CD4-positive, alpha-beta T cell (primary cell): Measurements from ENCODE around the gene DSE. TPM values are rescaled to one million over a fixed set of nuclear protein-coding genes. Genes with fewer than 3 reads are reported as not detected.

Source experiments
- ATAC-seq: fragments of 200-7000 bp; cut with Tn5 transposase; one replicate; pipeline ENCODE4 v1.10.0; 2022; ENCODE audit warnings: mild to moderate bottlenecking; ENCODE audit not compliant: poor library complexity
- CTCF ChIA-PET: fragments of 350-600 bp; sonication (Branson Sonifier 250); formaldehyde crosslinking; loops from one replicate; lab custom pipeline; 2021; ENCODE audit warnings: antibody characterized with exemption, inconsistent platforms; lab: Charles Lee
- POLR2A ChIA-PET: fragments of 350-600 bp; sonication (Branson Sonifier 250); formaldehyde crosslinking; loops from one replicate; lab custom pipeline; 2021; ENCODE audit warnings: antibody characterized with exemption, inconsistent platforms; lab: Charles Lee
- DNase-seq, 14 experiments: peaks; one replicate each; pipeline ENCODE4 v3.0.0-alpha.2; 2013 to 2020; ENCODE audit warnings: mixed read lengths in 2 of 14
- H3K27ac ChIP-seq, 2 donors: one replicate each; pipeline versions ENCODE4 v1.5.1 to v1.7.0; 2013; ENCODE audit warnings: low read length in 2 of 2, low read depth in 1 of 2, mild to moderate bottlenecking in 1 of 2
- H3K27me3 ChIP-seq, 2 experiments: 1 replicate in 1 of 2; 2 replicates in 1 of 2; pipeline versions ENCODE4 v1.6.1 to v1.7.0; 2013; ENCODE audit warnings: low read length in 2 of 2, control low read depth in 1 of 2, mild to moderate bottlenecking in 1 of 2, moderate library complexity in 1 of 2; ENCODE audit not compliant: insufficient read depth in 2 of 2, control insufficient read depth in 1 of 2
- H3K36me3 ChIP-seq: one replicate; pipeline ENCODE4 v1.6.1; 2013; ENCODE audit warnings: low read length, control low read depth; ENCODE audit not compliant: insufficient read depth
- H3K4me1 ChIP-seq: one replicate; pipeline ENCODE4 v1.6.1; 2013; ENCODE audit warnings: low read length, control low read depth; ENCODE audit not compliant: insufficient read depth
- H3K4me3 ChIP-seq: one replicate; pipeline ENCODE4 v1.5.1; 2013; ENCODE audit warnings: mild to moderate bottlenecking, low read length, moderate library complexity
- H3K9me3 ChIP-seq, 2 experiments: 1 replicate in 1 of 2; 2 replicates in 1 of 2; pipeline versions ENCODE4 v1.6.1 to v1.7.0; 2013; ENCODE audit warnings: low read length in 2 of 2, mild to moderate bottlenecking in 2 of 2, control low read depth in 1 of 2, moderate library complexity in 1 of 2; ENCODE audit not compliant: control insufficient read depth in 1 of 2, insufficient read depth in 1 of 2
- H3K27ac Mint-ChIP-seq: one replicate; pipeline ENCODE4 v1.8.0; 2020; ENCODE audit warnings: mixed read lengths
- H3K27me3 Mint-ChIP-seq: one replicate; pipeline ENCODE4 v1.8.0; 2021; ENCODE audit warnings: mixed read lengths
- H3K36me3 Mint-ChIP-seq: one replicate; pipeline ENCODE4 v1.8.0; 2021; ENCODE audit warnings: low read depth, mixed read lengths
- H3K4me1 Mint-ChIP-seq: one replicate; pipeline ENCODE4 v1.8.0; 2021; ENCODE audit warnings: low read depth, mixed read lengths
- H3K4me3 Mint-ChIP-seq: one replicate; pipeline ENCODE4 v1.8.0; 2020; ENCODE audit warnings: mild to moderate bottlenecking, mixed read lengths
- H3K9me3 Mint-ChIP-seq: one replicate; pipeline ENCODE4 v1.8.0; 2020; ENCODE audit warnings: mixed read lengths
- intact Hi-C, 2 experiments: fragments of 100-400 bp; cut with DNase I in 1 of 2; cut with micrococcal nuclease in 1 of 2; formaldehyde crosslinking; loops; one replicate each; pipeline versions ENCODE4 v1.15.1 to v1.9.0; 2023 to 2025; cut with DNase I, micrococcal nuclease
- total RNA-seq, 174 experiments: library from RNA in 2 of 174; stranded (reverse) in 2 of 174; gene quantifications; one replicate each; pipeline ENCODE4 v1.2.3 and lab custom pipeline; 2021 to 2026
- TF ChIP-seq, protein P1 (sequence below): fragments of 200-600 bp; IDR thresholded peaks from one replicate; pipeline ENCODE4 v1.8.0; 2022; ENCODE audit warnings: antibody characterized with exemption, mild to moderate bottlenecking

The DSE gene
- total RNA-seq, 2 experiments from 2014 or later = 7.5 to 8.0 TPM

DNA sequence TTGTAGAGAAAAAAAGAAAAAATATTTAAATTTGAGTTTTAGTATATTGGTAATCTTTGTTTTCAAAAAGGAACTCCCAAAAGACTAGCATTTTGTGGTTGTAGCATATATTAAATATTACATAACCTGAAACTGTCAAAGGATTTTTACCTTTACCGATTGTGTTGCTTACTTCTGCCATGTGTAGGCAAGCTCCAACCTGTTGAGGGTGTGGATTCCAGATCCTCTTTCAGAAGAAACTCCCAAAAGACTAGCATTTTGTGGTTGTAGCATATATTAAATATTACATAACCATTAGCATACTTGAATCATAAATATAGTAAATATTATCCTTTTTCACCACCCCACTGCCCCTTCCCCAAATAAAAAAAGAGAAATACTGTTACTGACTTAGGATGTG, 3.2 kb downstream of the DSE start:
- Histone ChIP-seq H3K27ac (no peak overlapping the region), H3K36me3 (no peaks in the 10 kb centered on the region), H3K27me3 (peaks cover 0 to 13% of the 10 kb centered on the region in 2 experiments), H3K4me3 (no peak overlapping the region), H3K4me1 (peaks cover 25% of the 10 kb centered on the region), H3K9me3 (no peaks in the 10 kb centered on the region)
- CTCF ChIA-PET = no interaction called here
- DNase-seq = no peak
- intact Hi-C loops = no loop called here
- peaks cover 25% of the 10 kb centered on the region for H3K27me3 Mint-ChIP-seq
- POLR2A ChIA-PET = no interaction called here
- TF ChIP-seq, protein P1, sequence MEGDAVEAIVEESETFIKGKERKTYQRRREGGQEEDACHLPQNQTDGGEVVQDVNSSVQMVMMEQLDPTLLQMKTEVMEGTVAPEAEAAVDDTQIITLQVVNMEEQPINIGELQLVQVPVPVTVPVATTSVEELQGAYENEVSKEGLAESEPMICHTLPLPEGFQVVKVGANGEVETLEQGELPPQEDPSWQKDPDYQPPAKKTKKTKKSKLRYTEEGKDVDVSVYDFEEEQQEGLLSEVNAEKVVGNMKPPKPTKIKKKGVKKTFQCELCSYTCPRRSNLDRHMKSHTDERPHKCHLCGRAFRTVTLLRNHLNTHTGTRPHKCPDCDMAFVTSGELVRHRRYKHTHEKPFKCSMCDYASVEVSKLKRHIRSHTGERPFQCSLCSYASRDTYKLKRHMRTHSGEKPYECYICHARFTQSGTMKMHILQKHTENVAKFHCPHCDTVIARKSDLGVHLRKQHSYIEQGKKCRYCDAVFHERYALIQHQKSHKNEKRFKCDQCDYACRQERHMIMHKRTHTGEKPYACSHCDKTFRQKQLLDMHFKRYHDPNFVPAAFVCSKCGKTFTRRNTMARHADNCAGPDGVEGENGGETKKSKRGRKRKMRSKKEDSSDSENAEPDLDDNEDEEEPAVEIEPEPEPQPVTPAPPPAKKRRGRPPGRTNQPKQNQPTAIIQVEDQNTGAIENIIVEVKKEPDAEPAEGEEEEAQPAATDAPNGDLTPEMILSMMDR = no peak
- no peaks in the 10 kb centered on the region for H3K9me3 Mint-ChIP-seq
- no peak for ATAC-seq
- peaks cover 13% of the 10 kb centered on the region for H3K4me1 Mint-ChIP-seq
- H3K27ac Mint-ChIP-seq = no peak overlapping the region
- no peaks in the 10 kb centered on the region for H3K36me3 Mint-ChIP-seq
- H3K4me3 Mint-ChIP-seq = no peak overlapping the region

DNA sequence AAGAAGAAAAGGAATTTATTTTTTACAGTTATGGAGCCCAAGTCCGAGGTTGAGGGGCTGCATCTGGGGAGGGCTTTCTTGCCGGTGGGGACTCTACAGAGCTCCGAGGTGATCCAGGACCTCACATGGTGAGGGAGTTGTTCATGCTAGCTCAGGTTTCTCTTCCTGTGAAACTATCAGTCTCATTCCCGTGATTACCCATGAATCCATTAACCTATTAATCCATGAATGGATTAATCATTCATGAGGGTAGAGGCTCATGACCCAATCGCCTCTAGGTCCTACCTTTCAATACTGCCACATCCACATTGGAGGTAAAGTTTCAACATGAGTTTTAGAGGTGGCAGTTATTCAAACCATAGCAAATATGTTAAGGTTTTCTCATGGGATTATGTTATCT, 3.8 kb downstream of the DSE start:
- H3K9me3 ChIP-seq = no peaks in the 10 kb centered on the region
- no peaks in the 10 kb centered on the region for H3K36me3 Mint-ChIP-seq
- H3K4me3 ChIP-seq = no peak overlapping the region
- no peaks in the 10 kb centered on the region for H3K36me3 ChIP-seq
- H3K27me3 ChIP-seq = peaks cover 0 to 13% of the 10 kb centered on the region in 2 experiments
- H3K27ac ChIP-seq = no peak overlapping the region
- ATAC-seq = no peak
- H3K27ac Mint-ChIP-seq = no peak overlapping the region
- no peaks in the 10 kb centered on the region for H3K9me3 Mint-ChIP-seq
- peaks cover 9% of the 10 kb centered on the region for H3K4me1 Mint-ChIP-seq
- ChIA-PET POLR2A (no interaction called here), CTCF (no interaction called here)
- H3K4me1 ChIP-seq = peaks cover 25% of the 10 kb centered on the region
- intact Hi-C loops = no loop called here
- peaks cover 25% of the 10 kb centered on the region for H3K27me3 Mint-ChIP-seq
- TF ChIP-seq, protein P1 = no peak
- no peak for DNase-seq
- H3K4me3 Mint-ChIP-seq = no peak overlapping the region

DNA sequence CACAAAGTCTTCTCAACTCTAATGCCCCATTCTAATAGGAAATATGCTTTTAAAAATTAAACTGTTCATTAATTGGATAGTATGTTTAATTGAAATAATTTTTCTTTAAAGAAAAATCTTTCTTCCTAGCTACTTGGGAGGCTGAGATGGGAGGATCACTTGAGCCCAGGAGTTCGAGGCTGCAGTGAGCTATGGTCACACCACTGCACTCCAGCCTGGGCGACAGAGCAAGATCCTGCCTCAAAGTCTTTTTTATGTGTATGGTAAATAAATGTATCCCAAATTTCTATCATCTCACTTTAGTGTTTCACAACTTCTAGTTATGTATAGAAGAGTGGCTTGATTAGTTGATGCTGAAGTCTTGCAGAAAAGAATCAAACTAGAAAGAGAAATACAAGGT, 4.5 kb downstream of the DSE start:
- no peak overlapping the region for H3K4me3 ChIP-seq
- Mint-ChIP-seq H3K36me3 (no peaks in the 10 kb centered on the region), H3K27ac (no peak overlapping the region), H3K27me3 (peaks cover 25% of the 10 kb centered on the region), H3K9me3 (no peaks in the 10 kb centered on the region), H3K4me1 (peaks cover 3% of the 10 kb centered on the region), H3K4me3 (no peak overlapping the region)
- ChIA-PET CTCF (no interaction called here), POLR2A (interaction anchor here (0.6 kb wide), 1 partner anchor 44 kb away, joined by 3 read pairs; no protein-coding TSS in a partner anchor)
- H3K9me3 ChIP-seq = no peaks in the 10 kb centered on the region
- H3K27me3 ChIP-seq = peaks cover 0 to 13% of the 10 kb centered on the region in 2 experiments
- intact Hi-C loops = no loop called here
- TF ChIP-seq, protein P1 = no peak
- no peak for DNase-seq
- H3K27ac ChIP-seq = no peak overlapping the region
- no peak for ATAC-seq
- peaks cover 18% of the 10 kb centered on the region for H3K4me1 ChIP-seq
- no peaks in the 10 kb centered on the region for H3K36me3 ChIP-seq
